GM21723 (cell line): ENCODE results near the gene POTEC.
"Not testable (repeated sequence)": the region's sequence is repeated elsewhere in the genome, so short reads cannot be mapped to it uniquely, and the experiment has no call there.

ENCODE experiments used
- ATAC-seq: cut with Tn5 transposase; IDR thresholded peaks from one replicate; pipeline ENCODE4 v1.9.1; 2021; ENCODE audit warnings: mild to moderate bottlenecking, moderate library complexity; ENCODE audit not compliant: unreplicated experiment

POTEC gene

DNA sequence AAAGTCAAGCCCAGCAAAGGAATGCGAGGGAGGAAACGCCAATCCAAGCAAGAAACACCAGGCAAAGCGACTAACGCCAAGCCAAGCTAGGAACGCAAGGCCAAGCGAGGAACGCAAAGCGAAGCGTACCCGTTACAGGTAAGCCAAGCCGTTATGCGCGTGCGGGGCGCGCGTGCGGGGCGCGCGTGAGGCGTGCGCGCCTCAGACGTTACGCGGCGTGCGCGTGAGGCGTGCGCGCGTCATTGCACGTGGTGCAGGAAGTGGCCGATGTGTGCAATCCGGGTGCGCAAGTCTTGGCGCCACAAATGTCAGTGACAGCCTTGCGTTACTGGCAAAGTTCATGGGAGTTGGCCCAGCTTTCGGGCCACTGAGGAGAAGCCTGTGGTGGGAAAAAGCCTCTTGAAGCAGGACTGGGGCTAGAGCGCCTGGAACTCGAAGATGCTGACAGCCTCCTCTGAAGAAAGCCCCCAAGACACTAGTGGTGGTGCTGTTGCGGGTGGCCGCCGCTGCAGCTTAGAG is at the start of gene POTEC:
POTEC (minus strand) TSS at position 155 of the 519 bp plus-strand sequence. CDS start 454 bp downstream, outside the sequence.
- ATAC-seq, result not testable (repeated sequence)

GRCh38 chr18:14577971-14578370 is 34.6 kb upstream of the POTEC start:
- ATAC-seq, result no peak

- not testable (repeated sequence) for ATAC-seq
These were observed 16.1 kb upstream of the POTEC start for GRCh38 chr18:14559502-14559901.

DNA sequence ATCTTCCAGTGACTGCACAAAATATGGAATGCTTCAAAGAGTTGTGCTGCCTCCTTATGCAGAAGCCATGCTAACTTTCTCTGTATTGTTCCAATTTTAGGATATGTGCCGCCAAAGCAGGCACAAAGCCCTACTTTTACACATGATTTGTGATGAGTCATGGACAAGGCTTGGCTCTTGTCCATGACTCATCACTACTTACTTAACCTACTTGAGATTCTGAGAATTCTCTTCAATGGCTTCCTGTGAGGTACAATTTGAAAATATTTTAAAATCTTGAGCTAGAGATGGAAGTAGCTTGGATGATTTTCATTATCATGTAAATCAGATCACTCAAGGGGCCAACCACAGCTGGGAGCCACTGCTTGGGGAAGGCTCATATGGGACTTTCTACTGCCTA is 11.7 kb downstream of the POTEC start:
- ATAC-seq, result not testable (repeated sequence)

GRCh38 chr18:14510707-14511106 is 32.7 kb downstream of the POTEC start:
- ATAC-seq, result not testable (repeated sequence)

- ATAC-seq, result not testable (repeated sequence)
These were observed 39.7 kb downstream of the POTEC start for GRCh38 chr18:14503691-14504090.

DNA sequence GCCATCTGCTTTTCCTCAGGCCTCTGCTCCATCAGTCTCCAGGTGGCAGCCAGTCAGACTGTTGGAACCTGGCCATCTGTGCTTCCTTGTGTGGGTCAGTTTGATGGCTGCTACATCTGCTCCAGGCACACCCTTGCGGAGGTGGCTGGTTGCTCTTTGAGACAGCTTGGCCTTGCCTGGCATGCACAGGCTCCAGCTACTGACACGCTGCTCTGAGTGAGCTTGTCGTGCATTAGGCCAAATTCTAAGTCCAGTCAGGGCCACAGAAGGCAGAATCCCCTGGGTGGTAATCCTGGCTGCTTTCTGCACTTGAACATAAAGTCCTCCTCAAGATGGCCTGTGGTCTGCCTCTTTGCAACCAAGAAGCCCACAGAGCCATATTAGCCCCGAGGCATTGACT is 41.5 kb downstream of the POTEC start:
- not testable (repeated sequence) for ATAC-seq

DNA sequence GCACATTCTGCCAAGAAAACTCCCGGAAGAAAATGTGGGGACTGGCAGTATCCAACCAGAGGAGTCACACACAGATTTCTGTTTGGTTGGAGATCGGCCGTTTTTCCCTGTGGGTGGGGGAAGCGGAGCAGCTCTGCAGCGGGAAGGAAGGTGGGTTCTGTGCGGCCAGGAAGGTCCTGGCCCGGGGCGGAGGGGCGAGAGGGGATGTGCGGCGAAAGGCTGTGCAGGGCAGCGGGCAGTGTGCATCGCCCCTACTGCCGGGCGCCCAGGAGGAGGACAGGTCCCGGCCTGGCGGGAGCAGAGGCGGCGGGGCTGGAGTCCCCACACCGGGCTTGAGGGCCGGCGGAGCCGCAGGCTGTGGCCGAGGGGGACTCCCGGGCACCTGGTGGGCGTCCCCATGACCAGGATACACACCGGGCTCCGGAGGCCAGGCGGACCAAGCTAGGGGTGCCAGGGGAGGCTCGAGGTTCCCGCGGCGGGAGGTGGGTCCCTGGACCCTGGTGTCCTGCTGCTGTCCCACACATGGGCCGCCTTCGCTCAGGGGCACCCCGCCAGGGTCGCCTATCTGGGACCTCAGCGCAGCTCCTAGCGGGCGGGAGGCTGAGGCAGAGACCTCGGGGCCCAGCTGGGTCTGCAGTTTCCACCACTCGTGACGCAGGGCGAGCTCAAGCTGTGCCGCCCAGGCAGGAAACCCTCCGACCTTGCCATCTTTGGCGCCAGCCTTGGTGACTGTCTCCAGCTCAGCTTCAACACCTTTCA is 54.0 kb downstream of the POTEC start:
- not testable (repeated sequence) for ATAC-seq

DNA sequence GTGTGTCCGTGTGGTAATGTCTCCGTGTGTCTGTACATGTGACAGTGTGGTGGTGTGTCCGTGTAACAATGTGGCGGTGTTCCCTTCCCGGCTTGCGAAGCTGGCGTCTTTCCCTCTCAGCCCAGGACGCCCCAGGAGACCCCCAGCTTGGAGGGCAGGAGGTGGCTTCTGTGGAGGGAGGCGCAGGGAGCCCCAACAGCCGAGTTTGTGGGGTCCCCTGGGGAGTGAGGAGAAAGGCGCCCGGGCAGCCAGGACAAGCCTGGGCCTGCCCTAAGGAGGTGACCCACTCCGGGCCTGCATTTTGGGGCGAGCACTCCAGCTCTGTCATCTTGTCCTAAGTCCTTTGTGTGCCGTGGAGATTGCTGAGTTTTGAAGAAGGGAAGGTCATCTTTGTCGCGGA is 54.6 kb downstream of the POTEC start:
- not testable (repeated sequence) for ATAC-seq

- ATAC-seq, result not testable (repeated sequence)
These were observed 56.3 kb downstream of the POTEC start for GRCh38 chr18:14486926-14487580.

DNA sequence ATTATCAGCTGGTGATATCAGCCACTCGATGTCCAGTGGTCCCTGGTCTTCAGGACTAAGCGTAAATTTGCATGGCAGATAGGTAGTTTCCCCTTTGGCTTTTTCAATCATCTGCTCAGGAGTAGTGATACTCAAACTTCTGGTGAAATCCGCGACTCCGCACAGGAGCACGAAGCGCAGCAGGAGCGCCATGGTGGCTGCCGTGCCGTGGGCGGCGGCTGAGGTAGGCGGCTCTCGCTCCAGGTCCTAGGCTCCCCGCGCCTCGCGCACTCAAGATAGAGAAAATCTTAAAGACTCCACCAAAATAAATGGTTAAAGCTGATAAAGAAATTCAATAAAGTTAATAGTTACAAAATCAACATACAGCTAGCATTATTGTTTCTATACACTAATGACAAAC is 64.3 kb downstream of the POTEC start:
- ATAC-seq, result not testable (repeated sequence)

- not testable (repeated sequence) for ATAC-seq
These were observed 67.9 kb downstream of the POTEC start for GRCh38 chr18:14475520-14475919.

DNA sequence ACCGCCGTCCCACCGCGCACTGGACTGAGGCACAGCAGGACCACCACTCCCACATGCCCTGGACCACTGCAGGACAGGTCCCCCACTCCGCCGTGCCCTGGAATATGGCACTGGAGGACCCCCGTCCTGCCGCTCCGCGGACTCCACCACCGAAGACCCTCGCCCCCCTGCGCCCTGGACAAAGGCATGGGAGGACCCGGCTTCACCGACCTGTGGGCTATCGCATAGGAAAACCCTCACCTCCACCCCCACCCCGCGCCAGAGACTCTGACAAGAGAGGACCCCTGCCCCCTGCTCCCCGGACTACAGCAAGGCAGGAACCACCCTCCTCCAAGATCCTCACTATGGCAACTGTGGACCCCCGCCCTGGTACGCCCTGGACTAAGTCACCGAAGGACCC is 68.6 kb downstream of the POTEC start:
- not testable (repeated sequence) for ATAC-seq

- ATAC-seq, result not testable (repeated sequence)
These were observed 69.2 kb downstream of the POTEC start for GRCh38 chr18:14474007-14474720.

- not testable (repeated sequence) for ATAC-seq
These were observed 70.0 kb downstream of the POTEC start for GRCh38 chr18:14473250-14474006.

- not testable (repeated sequence) for ATAC-seq
These were observed 72.1 kb downstream of the POTEC start for GRCh38 chr18:14471286-14471685.

DNA sequence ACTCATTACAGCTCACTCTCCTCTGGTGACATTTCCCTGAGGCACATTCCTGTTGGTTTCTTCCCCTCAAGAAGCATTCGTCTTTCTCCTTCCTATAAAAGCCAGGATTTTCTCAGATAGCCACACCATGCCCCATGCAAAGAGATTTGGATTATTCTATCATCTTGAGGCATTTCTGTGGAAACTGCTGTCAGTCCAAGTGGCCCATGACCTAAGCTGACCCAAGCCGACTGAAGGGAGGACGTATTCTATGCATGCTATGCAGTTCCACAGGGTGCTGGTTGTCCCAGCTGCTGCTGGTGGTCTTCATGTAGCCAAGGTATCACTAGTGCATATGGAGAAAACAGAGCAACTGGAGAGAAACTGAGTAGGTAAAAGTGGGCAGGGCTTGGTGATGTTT is 73.0 kb downstream of the POTEC start:
- not testable (repeated sequence) for ATAC-seq

DNA sequence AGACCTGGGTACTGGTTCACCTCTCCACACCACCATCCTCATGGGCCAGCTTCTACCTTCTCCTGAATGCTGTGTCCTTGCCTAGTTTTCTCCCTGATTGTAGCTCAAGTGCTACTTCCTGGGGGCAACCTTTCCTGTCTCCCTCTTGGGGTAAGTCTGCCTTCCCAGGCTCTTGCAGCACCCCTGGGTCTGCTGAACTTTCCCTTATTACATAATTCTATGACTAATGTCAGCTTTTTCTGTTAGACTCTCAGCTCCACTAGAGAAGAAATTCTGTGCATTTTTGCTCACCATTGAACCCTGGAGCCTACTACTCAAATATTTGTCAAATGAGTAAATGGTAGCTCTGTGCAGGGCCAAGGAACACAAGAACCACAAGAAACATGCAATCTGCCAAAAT is 73.4 kb downstream of the POTEC start:
- ATAC-seq, result not testable (repeated sequence)

DNA sequence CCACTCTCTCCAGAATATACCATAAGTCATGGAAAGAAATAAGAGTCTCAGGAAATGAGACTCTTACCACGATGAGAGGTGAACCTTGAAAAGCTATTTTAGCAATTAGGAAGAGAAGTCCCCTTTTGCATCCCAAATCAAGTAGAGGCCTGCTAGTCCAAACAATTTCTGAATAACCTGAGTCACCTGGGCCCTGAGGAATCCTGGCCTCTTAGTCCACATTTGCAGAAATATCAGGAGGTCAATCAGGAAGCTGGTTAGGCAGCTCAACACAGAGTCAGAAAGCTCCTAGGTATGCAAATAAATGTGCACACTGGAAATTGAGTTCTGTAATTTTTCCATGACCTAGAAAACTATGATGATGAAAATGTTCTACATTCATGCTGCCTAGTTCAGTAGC is 77.4 kb downstream of the POTEC start:
- ATAC-seq, result not testable (repeated sequence)
